CD14-positive monocyte (primary cell): Measurements from ENCODE around the gene ZNF296. TPM values are rescaled to one million over a fixed set of nuclear protein-coding genes. Genes with fewer than 3 reads are reported as not detected.

Experiments
- DNase-seq, 3 donors: peaks; one replicate each; pipeline ENCODE4 v3.0.0-alpha.2; 2011 to 2022
- H2AFZ ChIP-seq: 2 replicates; pipeline ENCODE4 v1.6.0; 2012; ENCODE audit warnings: mild to moderate bottlenecking, low read depth, low read length, inconsistent platforms; ENCODE audit not compliant: insufficient read depth, poor library complexity, severe bottlenecking
- H3K27ac ChIP-seq, 2 donors: 1 replicate in 1 of 2; 2 replicates in 1 of 2; pipeline ENCODE4 v1.5.1; 2012 to 2013; ENCODE audit warnings: low read length in 2 of 2, control low read depth in 1 of 2, inconsistent platforms in 1 of 2, low read depth in 1 of 2, mild to moderate bottlenecking in 1 of 2
- H3K27me3 ChIP-seq, 2 donors: one replicate each; pipeline versions ENCODE4 v1.6.0 to v1.6.1; 2011 to 2013; ENCODE audit warnings: low read length in 2 of 2; ENCODE audit not compliant: control insufficient read depth in 2 of 2, insufficient read depth in 2 of 2
- H3K36me3 ChIP-seq, 2 donors: replicated peaks in 1 of 2; 1 replicate in 1 of 2; 2 replicates in 1 of 2; pipeline versions ENCODE4 v1.5.1 to v1.6.1; 2012 to 2013; ENCODE audit warnings: low read length in 2 of 2, control low read depth in 1 of 2, inconsistent platforms in 1 of 2, mild to moderate bottlenecking in 1 of 2; ENCODE audit not compliant: insufficient read depth in 2 of 2, control insufficient read depth in 1 of 2
- H3K4me1 ChIP-seq, 2 donors: 1 replicate in 1 of 2; 2 replicates in 1 of 2; pipeline versions ENCODE4 v1.5.1 to v1.6.1; 2012 to 2013; ENCODE audit warnings: low read length in 2 of 2, control low read depth in 1 of 2, inconsistent platforms in 1 of 2, mild to moderate bottlenecking in 1 of 2, moderate library complexity in 1 of 2; ENCODE audit not compliant: insufficient read depth in 2 of 2, control insufficient read depth in 1 of 2
- H3K4me2 ChIP-seq: replicated peaks from 2 replicates; pipeline ENCODE3; 2012; ENCODE audit warnings: low read length, moderate library complexity, mild to moderate bottlenecking; ENCODE audit not compliant: poor library complexity, severe bottlenecking; ENCODE audit errors: extremely low read depth
- H3K4me3 ChIP-seq, 3 experiments: fragments of 200-600 bp in 1 of 3; sonication (generic) in 1 of 3; replicated peaks in 1 of 3; 1 replicate in 2 of 3; 2 replicates in 1 of 3; pipeline ENCODE4 v1.5.1; 2011 to 2013; ENCODE audit warnings: low read length in 3 of 3, mild to moderate bottlenecking in 3 of 3, control low read depth in 2 of 3, low read depth in 2 of 3, inconsistent platforms in 1 of 3, moderate library complexity in 1 of 3
- H3K79me2 ChIP-seq: 2 replicates; pipeline ENCODE4 v1.6.0; 2012; ENCODE audit warnings: mild to moderate bottlenecking, control low read depth, inconsistent platforms, low read length, moderate library complexity; ENCODE audit not compliant: insufficient read depth
- H3K9ac ChIP-seq: 2 replicates; pipeline ENCODE4 v1.6.0; 2017; ENCODE audit warnings: low read length, mild to moderate bottlenecking; ENCODE audit not compliant: insufficient read depth, poor library complexity, severe bottlenecking
- H3K9me3 ChIP-seq, 2 donors: replicated peaks in 1 of 2; 1 replicate in 1 of 2; 2 replicates in 1 of 2; pipeline versions ENCODE4 v1.5.1 to v1.6.1; 2012 to 2013; ENCODE audit warnings: low read length in 2 of 2, control low read depth in 1 of 2; ENCODE audit not compliant: control insufficient read depth in 1 of 2, insufficient read depth in 1 of 2
- H4K20me1 ChIP-seq: 2 replicates; pipeline ENCODE4 v1.6.0; 2012; ENCODE audit warnings: mild to moderate bottlenecking, low read length, control low read depth, moderate library complexity; ENCODE audit not compliant: insufficient read depth
- H3K27ac Mint-ChIP-seq, 7 donors: one replicate each; pipeline ENCODE4 v1.8.0; 2020; ENCODE audit warnings: mild to moderate bottlenecking in 7 of 7, mixed read lengths in 7 of 7, moderate library complexity in 6 of 7, inconsistent platforms in 2 of 7
- H3K27me3 Mint-ChIP-seq, 3 donors: one replicate each; pipeline ENCODE4 v1.8.0; 2021 to 2022; ENCODE audit warnings: low read depth in 3 of 3, mild to moderate bottlenecking in 3 of 3, mixed read lengths in 3 of 3, moderate library complexity in 3 of 3, inconsistent platforms in 1 of 3
- H3K36me3 Mint-ChIP-seq, 2 donors: one replicate each; pipeline ENCODE4 v1.8.0; 2020; ENCODE audit warnings: mixed read lengths in 2 of 2, inconsistent platforms in 1 of 2, mild to moderate bottlenecking in 1 of 2
- H3K4me1 Mint-ChIP-seq: one replicate; pipeline ENCODE4 v1.8.0; 2020; ENCODE audit warnings: mild to moderate bottlenecking, mixed read lengths
- H3K4me3 Mint-ChIP-seq, 2 donors: one replicate each; pipeline ENCODE4 v1.8.0; 2020; ENCODE audit warnings: mild to moderate bottlenecking in 2 of 2, mixed read lengths in 2 of 2, moderate library complexity in 1 of 2
- H3K9me3 Mint-ChIP-seq, 7 donors: one replicate each; pipeline ENCODE4 v1.8.0; 2020 to 2022; ENCODE audit warnings: mixed read lengths in 7 of 7, mild to moderate bottlenecking in 6 of 7, moderate library complexity in 6 of 7, inconsistent platforms in 2 of 7
- WGBS: methylation state at CpG from one replicate; pipeline ENCODE4 v1.1.5; 2013; ENCODE audit warnings: missing lambda C conversion rate; ENCODE audit not compliant: insufficient coverage; 5-methylcytosine and 5-hydroxymethylcytosine counted together
- intact Hi-C, 2 donors: fragments of 100-400 bp; cut with micrococcal nuclease; formaldehyde crosslinking; loops; one replicate each; pipeline versions ENCODE4 v1.15.0 to v1.15.1; 2023
- polyA plus RNA-seq, 3 donors: library from polyadenylated mRNA; depleted of rRNA in 1 of 3; unstranded in 2 of 3; stranded (reverse) in 1 of 3; fragments of 300-500 nt in 2 of 3; fragments of >200 nt in 1 of 3; fragmentation: Illumina TruSeq in 2 of 3; gene quantifications; 1 replicate in 2 of 3; 2 replicates in 1 of 3; pipeline ENCODE4 v1.2.3, GENCODE V29; 2012 to 2021
- TF ChIP-seq, protein P1 (sequence below): fragments of 200-600 bp; IDR thresholded peaks from one replicate; pipeline ENCODE4 v1.8.0; 2022; ENCODE audit warnings: antibody characterized with exemption, mild to moderate bottlenecking

Gene ZNF296
- polyA plus RNA-seq, 3 donors = 3.8 to 7.2 (median 6.5) TPM

DNA sequence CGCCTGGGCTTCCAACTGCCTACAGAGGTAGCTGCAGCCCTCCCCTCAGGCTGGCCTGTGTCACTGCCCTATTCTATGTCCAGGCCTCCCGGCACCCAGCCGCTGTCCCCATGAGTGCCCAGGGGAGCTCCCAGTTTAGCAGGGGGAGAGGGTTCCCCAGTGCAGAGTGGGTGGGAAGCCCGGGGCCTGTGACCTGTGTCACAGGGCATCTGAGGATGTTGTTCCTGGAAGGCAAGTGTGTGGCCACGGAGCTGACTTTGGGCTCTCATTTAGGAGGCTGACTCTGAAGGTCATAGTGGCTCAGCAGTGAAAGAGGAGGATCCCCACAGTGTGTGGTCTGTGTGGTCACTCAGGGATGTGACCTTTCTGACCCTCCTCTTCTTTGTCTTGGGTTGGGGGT is 41.8 kb upstream of the ZNF296 start:
- peak overlapping the region in 1 of 2 donors; percentile 2 for H3K4me3 Mint-ChIP-seq
- Histone ChIP-seq H3K9me3 (no peaks in the 10 kb centered on the region), H3K4me1 (peaks cover 20 to 30% of the 10 kb centered on the region in 2 donors), H3K36me3 (no peaks in the 10 kb centered on the region), H3K9ac (no peak overlapping the region), H2AFZ (no peak overlapping the region), H3K27me3 (no peaks in the 10 kb centered on the region), H4K20me1 (peaks cover 86% of the 10 kb centered on the region), H3K4me2 (no peak overlapping the region), H3K27ac (no peak overlapping the region), H3K4me3 (no peak overlapping the region), H3K79me2 (peaks cover 60% of the 10 kb centered on the region)
- H3K4me1 Mint-ChIP-seq = peaks cover 44% of the 10 kb centered on the region
- peaks cover 4 to 11% of the 10 kb centered on the region in 2 donors for H3K36me3 Mint-ChIP-seq
- H3K27me3 Mint-ChIP-seq = peaks cover 6 to 11% (median 7%) of the 10 kb centered on the region in 3 donors
- DNase-seq = no peak
- 69% methylated on average over 5 of the region's 5 CpGs for WGBS
- H3K9me3 Mint-ChIP-seq = no peaks in the 10 kb centered on the region
- intact Hi-C loops = no loop called here
- peak overlapping the region in 1 of 7 donors; percentile 58 for H3K27ac Mint-ChIP-seq
- TF ChIP-seq, protein P1, sequence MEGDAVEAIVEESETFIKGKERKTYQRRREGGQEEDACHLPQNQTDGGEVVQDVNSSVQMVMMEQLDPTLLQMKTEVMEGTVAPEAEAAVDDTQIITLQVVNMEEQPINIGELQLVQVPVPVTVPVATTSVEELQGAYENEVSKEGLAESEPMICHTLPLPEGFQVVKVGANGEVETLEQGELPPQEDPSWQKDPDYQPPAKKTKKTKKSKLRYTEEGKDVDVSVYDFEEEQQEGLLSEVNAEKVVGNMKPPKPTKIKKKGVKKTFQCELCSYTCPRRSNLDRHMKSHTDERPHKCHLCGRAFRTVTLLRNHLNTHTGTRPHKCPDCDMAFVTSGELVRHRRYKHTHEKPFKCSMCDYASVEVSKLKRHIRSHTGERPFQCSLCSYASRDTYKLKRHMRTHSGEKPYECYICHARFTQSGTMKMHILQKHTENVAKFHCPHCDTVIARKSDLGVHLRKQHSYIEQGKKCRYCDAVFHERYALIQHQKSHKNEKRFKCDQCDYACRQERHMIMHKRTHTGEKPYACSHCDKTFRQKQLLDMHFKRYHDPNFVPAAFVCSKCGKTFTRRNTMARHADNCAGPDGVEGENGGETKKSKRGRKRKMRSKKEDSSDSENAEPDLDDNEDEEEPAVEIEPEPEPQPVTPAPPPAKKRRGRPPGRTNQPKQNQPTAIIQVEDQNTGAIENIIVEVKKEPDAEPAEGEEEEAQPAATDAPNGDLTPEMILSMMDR = no peak

DNA sequence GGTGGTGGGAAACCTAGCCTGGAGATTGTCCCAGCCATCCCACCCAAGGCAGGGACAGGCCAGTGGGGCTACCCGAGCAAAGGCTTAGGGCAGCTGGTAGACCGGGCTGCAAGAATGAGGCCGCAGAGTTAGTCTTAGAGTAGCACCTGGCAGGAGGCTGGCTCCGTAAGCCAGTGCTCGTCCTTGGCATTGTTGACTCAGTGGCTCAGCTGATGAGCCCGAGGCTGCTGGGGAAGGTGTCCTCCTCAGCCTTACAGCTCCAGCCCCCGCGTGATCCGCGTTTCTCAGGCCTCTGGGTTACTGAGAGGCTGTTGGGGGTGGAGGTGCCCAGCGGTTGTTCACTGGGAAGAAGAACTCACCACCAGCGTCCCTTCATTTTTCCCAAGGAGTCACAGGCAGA is 41.4 kb upstream of the ZNF296 start:
- no peaks in the 10 kb centered on the region for H3K9me3 ChIP-seq
- no peak overlapping the region for H3K27ac ChIP-seq
- H3K79me2 ChIP-seq = peaks cover 60% of the 10 kb centered on the region
- H3K4me3 ChIP-seq = no peak overlapping the region
- peaks cover 20 to 30% of the 10 kb centered on the region in 2 donors for H3K4me1 ChIP-seq
- Mint-ChIP-seq H3K36me3 (peaks cover 4 to 11% of the 10 kb centered on the region in 2 donors), H3K27ac (peak overlapping the region in 1 of 7 donors; percentile 58), H3K9me3 (no peaks in the 10 kb centered on the region), H3K4me1 (peaks cover 44% of the 10 kb centered on the region), H3K27me3 (peaks cover 6 to 11% (median 7%) of the 10 kb centered on the region in 3 donors), H3K4me3 (no peak overlapping the region)
- no peak overlapping the region for H2AFZ ChIP-seq
- H3K36me3 ChIP-seq = no peaks in the 10 kb centered on the region
- TF ChIP-seq, protein P1 = no peak
- 67% methylated on average over 8 of the region's 12 CpGs for WGBS
- intact Hi-C loops = no loop called here
- peak overlapping the region; percentile 8 for H3K9ac ChIP-seq
- no peak overlapping the region for H3K4me2 ChIP-seq
- no peaks in the 10 kb centered on the region for H3K27me3 ChIP-seq
- H4K20me1 ChIP-seq = peaks cover 87% of the 10 kb centered on the region
- DNase-seq = no peak
